Activated naive CD8-positive, alpha-beta T cell (primary cell): ENCODE data around the gene PRAMEF1.
"Not testable (repeated sequence)": the region's sequence is repeated elsewhere in the genome, so short reads cannot be mapped to it uniquely, and the experiment has no call there.

Experiments used
- H3K27ac Mint-ChIP-seq: one replicate; pipeline ENCODE4 v1.8.0; 2021; ENCODE audit warnings: mixed read lengths
- H3K27me3 Mint-ChIP-seq: one replicate; pipeline ENCODE4 v1.8.0; 2021; ENCODE audit warnings: mixed read lengths
- H3K36me3 Mint-ChIP-seq: one replicate; pipeline ENCODE4 v1.8.0; 2021; ENCODE audit warnings: mixed read lengths
- H3K4me1 Mint-ChIP-seq: one replicate; pipeline ENCODE4 v1.8.0; 2021; ENCODE audit warnings: low read depth, mixed read lengths
- H3K4me3 Mint-ChIP-seq: one replicate; pipeline ENCODE4 v1.8.0; 2021; ENCODE audit warnings: mild to moderate bottlenecking, mixed read lengths
- H3K9me3 Mint-ChIP-seq: one replicate; pipeline ENCODE4 v1.8.0; 2021; ENCODE audit warnings: low read depth, mixed read lengths

The PRAMEF1 gene

GRCh38 chr1:12791097-12791496 is at the start of gene PRAMEF1:
PRAMEF1 (plus strand) TSS chr1:12791397; CDS start chr1:12793228, 1,831 bp downstream.
- H3K9me3 Mint-ChIP-seq, H3K4me3 Mint-ChIP-seq, H3K27ac Mint-ChIP-seq, H3K27me3 Mint-ChIP-seq, H3K36me3 Mint-ChIP-seq, H3K4me1 Mint-ChIP-seq: not testable (repeated sequence)

GRCh38 chr1:12741946-12742345 is 49.3 kb upstream of the PRAMEF1 start:
- Mint-ChIP-seq H3K4me1 (no peaks in the 10 kb centered on the region), H3K4me3 (no peak overlapping the region), H3K27ac (no peak overlapping the region), H3K36me3 (peaks cover under 1% of the 10 kb centered on the region), H3K9me3 (peaks cover 4% of the 10 kb centered on the region), H3K27me3 (peaks cover 20% of the 10 kb centered on the region)

- H3K4me1 Mint-ChIP-seq: no peaks in the 10 kb centered on the region
- H3K4me3 Mint-ChIP-seq: no peak overlapping the region
- H3K27ac Mint-ChIP-seq: no peak overlapping the region
- peaks cover 20% of the 10 kb centered on the region for H3K9me3 Mint-ChIP-seq
- H3K27me3 Mint-ChIP-seq: peaks cover 28% of the 10 kb centered on the region
- H3K36me3 Mint-ChIP-seq: peaks cover 7% of the 10 kb centered on the region
Measured at GRCh38 chr1:12745126-12745991, 45.8 kb upstream of the PRAMEF1 start.

- no peak within 1 kb of the TSS for H3K4me3 Mint-ChIP-seq
- H3K27ac Mint-ChIP-seq: no peak within 1 kb of the TSS
- H3K4me1 Mint-ChIP-seq: no peaks in the 10 kb centered on the region
- peaks cover 26% of the 10 kb centered on the region for H3K9me3 Mint-ChIP-seq
- H3K36me3 Mint-ChIP-seq: peaks cover 7% of the 10 kb centered on the region
- H3K27me3 Mint-ChIP-seq: peaks cover 33% of the 10 kb centered on the region
Measured at GRCh38 chr1:12745992-12746323, 45.2 kb upstream of the PRAMEF1 start, which contains the start of gene CFAP107. CFAP107 (plus strand) TSS chr1:12746200; CDS start chr1:12746431, 231 bp downstream.

- H3K4me1 Mint-ChIP-seq: no peaks in the 10 kb centered on the region
- H3K9me3 Mint-ChIP-seq: peaks cover 27% of the 10 kb centered on the region
- no peak overlapping the region for H3K4me3 Mint-ChIP-seq
- no peak overlapping the region for H3K27ac Mint-ChIP-seq
- H3K27me3 Mint-ChIP-seq: peaks cover 34% of the 10 kb centered on the region
- peaks cover 7% of the 10 kb centered on the region for H3K36me3 Mint-ChIP-seq
Measured at GRCh38 chr1:12748778-12749355, 42.3 kb upstream of the PRAMEF1 start.

- H3K27me3 Mint-ChIP-seq: peaks cover 22% of the 10 kb centered on the region
- peaks cover 13% of the 10 kb centered on the region for H3K9me3 Mint-ChIP-seq
- no peak overlapping the region for H3K4me3 Mint-ChIP-seq
- H3K36me3 Mint-ChIP-seq: no peaks in the 10 kb centered on the region
- no peaks in the 10 kb centered on the region for H3K4me1 Mint-ChIP-seq
- H3K27ac Mint-ChIP-seq: no peak overlapping the region
Measured at GRCh38 chr1:12754738-12755137, 36.5 kb upstream of the PRAMEF1 start.

GRCh38 chr1:12756273-12756672 is 34.9 kb upstream of the PRAMEF1 start:
- peaks cover 14% of the 10 kb centered on the region for H3K27me3 Mint-ChIP-seq
- no peaks in the 10 kb centered on the region for H3K36me3 Mint-ChIP-seq
- no peak overlapping the region for H3K4me3 Mint-ChIP-seq
- no peaks in the 10 kb centered on the region for H3K4me1 Mint-ChIP-seq
- no peak overlapping the region for H3K27ac Mint-ChIP-seq
- H3K9me3 Mint-ChIP-seq: no peaks in the 10 kb centered on the region

GRCh38 chr1:12756768-12757413 is 34.3 kb upstream of the PRAMEF1 start:
- H3K27ac Mint-ChIP-seq: no peak overlapping the region
- no peak overlapping the region for H3K4me3 Mint-ChIP-seq
- no peaks in the 10 kb centered on the region for H3K9me3 Mint-ChIP-seq
- H3K27me3 Mint-ChIP-seq: peaks cover 13% of the 10 kb centered on the region
- H3K4me1 Mint-ChIP-seq: no peaks in the 10 kb centered on the region
- no peaks in the 10 kb centered on the region for H3K36me3 Mint-ChIP-seq

GRCh38 chr1:12757836-12758235 is 33.4 kb upstream of the PRAMEF1 start:
- Mint-ChIP-seq H3K27ac (no peak overlapping the region), H3K36me3 (no peaks in the 10 kb centered on the region), H3K4me1 (no peaks in the 10 kb centered on the region), H3K9me3 (no peaks in the 10 kb centered on the region), H3K27me3 (peaks cover 12% of the 10 kb centered on the region), H3K4me3 (no peak overlapping the region)

- H3K36me3 Mint-ChIP-seq: no peaks in the 10 kb centered on the region
- H3K4me1 Mint-ChIP-seq: no peaks in the 10 kb centered on the region
- H3K9me3 Mint-ChIP-seq: no peaks in the 10 kb centered on the region
- no peak overlapping the region for H3K27ac Mint-ChIP-seq
- H3K4me3 Mint-ChIP-seq: no peak overlapping the region
- peaks cover 12% of the 10 kb centered on the region for H3K27me3 Mint-ChIP-seq
Measured at GRCh38 chr1:12760256-12760795, 30.9 kb upstream of the PRAMEF1 start.

- Mint-ChIP-seq H3K36me3 (no peaks in the 10 kb centered on the region), H3K9me3 (no peaks in the 10 kb centered on the region), H3K4me1 (no peaks in the 10 kb centered on the region), H3K27me3 (peaks cover 13% of the 10 kb centered on the region), H3K27ac (no peak overlapping the region), H3K4me3 (no peak overlapping the region)
Measured at GRCh38 chr1:12761781-12762180, 29.4 kb upstream of the PRAMEF1 start.

GRCh38 chr1:12762766-12763165 is 28.4 kb upstream of the PRAMEF1 start:
- Mint-ChIP-seq H3K27me3 (peaks cover 11% of the 10 kb centered on the region), H3K4me1 (no peaks in the 10 kb centered on the region), H3K36me3 (no peaks in the 10 kb centered on the region), H3K4me3 (no peak overlapping the region), H3K27ac (no peak overlapping the region), H3K9me3 (no peaks in the 10 kb centered on the region)

GRCh38 chr1:12763479-12763878 is 27.7 kb upstream of the PRAMEF1 start:
- Mint-ChIP-seq H3K4me1 (no peaks in the 10 kb centered on the region), H3K4me3 (no peak overlapping the region), H3K9me3 (no peaks in the 10 kb centered on the region), H3K27ac (no peak overlapping the region), H3K36me3 (no peaks in the 10 kb centered on the region), H3K27me3 (peaks cover 9% of the 10 kb centered on the region)

- Mint-ChIP-seq H3K4me3 (no peak overlapping the region), H3K4me1 (no peaks in the 10 kb centered on the region), H3K27ac (no peak overlapping the region), H3K27me3 (peaks cover 7% of the 10 kb centered on the region), H3K9me3 (no peaks in the 10 kb centered on the region), H3K36me3 (no peaks in the 10 kb centered on the region)
Measured at GRCh38 chr1:12764016-12764415, 27.2 kb upstream of the PRAMEF1 start.

- Mint-ChIP-seq H3K27me3 (peaks cover 17% of the 10 kb centered on the region), H3K4me3 (no peak overlapping the region), H3K27ac (no peak overlapping the region), H3K36me3 (no peaks in the 10 kb centered on the region), H3K9me3 (no peaks in the 10 kb centered on the region), H3K4me1 (no peaks in the 10 kb centered on the region)
Measured at GRCh38 chr1:12769031-12769430, 22.2 kb upstream of the PRAMEF1 start.
